Neural progenitor cell (in vitro differentiated cells): Measurements from ENCODE around the gene GNAQ.

Source experiments
- EZH2 ChIP-seq: fragments of 200-600 bp; sonication (generic); IDR thresholded peaks from 2 replicates; pipeline ENCODE4 v1.6.1; 2017; ENCODE audit warnings: antibody characterized with exemption, mild to moderate bottlenecking, moderate library complexity
- TF ChIP-seq, protein P1 (sequence below): fragments of 200-600 bp; sonication (generic); IDR thresholded peaks from 2 replicates; pipeline ENCODE4 v1.5.1; 2017; ENCODE audit warnings: antibody characterized with exemption, mild to moderate bottlenecking

DNA sequence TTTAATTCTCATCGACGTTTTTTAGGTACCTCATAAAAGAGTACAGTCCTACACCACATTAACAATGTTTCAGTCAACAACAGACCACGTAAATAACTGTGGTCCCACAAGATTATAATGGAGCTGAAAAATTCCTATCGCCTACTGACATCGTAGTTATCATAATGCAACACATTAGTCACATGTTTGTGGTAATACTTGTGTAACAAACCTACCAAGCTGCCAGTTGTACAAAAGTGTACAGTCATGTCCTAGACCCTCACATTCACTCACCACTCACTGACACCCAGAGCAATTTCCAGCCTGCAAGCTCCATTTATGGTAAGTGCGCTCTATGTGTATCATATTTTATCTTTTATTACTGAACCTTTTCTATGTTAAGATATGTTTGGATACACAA lies 16.8 kb downstream of the GNAQ start:
- TF ChIP-seq, protein P1, sequence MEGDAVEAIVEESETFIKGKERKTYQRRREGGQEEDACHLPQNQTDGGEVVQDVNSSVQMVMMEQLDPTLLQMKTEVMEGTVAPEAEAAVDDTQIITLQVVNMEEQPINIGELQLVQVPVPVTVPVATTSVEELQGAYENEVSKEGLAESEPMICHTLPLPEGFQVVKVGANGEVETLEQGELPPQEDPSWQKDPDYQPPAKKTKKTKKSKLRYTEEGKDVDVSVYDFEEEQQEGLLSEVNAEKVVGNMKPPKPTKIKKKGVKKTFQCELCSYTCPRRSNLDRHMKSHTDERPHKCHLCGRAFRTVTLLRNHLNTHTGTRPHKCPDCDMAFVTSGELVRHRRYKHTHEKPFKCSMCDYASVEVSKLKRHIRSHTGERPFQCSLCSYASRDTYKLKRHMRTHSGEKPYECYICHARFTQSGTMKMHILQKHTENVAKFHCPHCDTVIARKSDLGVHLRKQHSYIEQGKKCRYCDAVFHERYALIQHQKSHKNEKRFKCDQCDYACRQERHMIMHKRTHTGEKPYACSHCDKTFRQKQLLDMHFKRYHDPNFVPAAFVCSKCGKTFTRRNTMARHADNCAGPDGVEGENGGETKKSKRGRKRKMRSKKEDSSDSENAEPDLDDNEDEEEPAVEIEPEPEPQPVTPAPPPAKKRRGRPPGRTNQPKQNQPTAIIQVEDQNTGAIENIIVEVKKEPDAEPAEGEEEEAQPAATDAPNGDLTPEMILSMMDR: no peak
- TF ChIP-seq EZH2: no peak
